ENCODE results near the gene ITGB1. TPM values are rescaled to one million over a fixed set of nuclear protein-coding genes. Genes with fewer than 3 reads are reported as not detected.
A peak's percentile ranks its signal among the peaks of the same experiment; 100 is the strongest.

ITGB1 gene
- total and polyA plus RNA-seq, 10 of the 15 experiments (the other 5 are each of a cell fraction or from before 2014, with no cell fraction given), result 2.8 to 20.7 (median 10.4) TPM

GRCh38 chr10:32958085-32959005 is at the start of gene ITGB1 (continued):
- TF ChIP-seq, protein P1, sequence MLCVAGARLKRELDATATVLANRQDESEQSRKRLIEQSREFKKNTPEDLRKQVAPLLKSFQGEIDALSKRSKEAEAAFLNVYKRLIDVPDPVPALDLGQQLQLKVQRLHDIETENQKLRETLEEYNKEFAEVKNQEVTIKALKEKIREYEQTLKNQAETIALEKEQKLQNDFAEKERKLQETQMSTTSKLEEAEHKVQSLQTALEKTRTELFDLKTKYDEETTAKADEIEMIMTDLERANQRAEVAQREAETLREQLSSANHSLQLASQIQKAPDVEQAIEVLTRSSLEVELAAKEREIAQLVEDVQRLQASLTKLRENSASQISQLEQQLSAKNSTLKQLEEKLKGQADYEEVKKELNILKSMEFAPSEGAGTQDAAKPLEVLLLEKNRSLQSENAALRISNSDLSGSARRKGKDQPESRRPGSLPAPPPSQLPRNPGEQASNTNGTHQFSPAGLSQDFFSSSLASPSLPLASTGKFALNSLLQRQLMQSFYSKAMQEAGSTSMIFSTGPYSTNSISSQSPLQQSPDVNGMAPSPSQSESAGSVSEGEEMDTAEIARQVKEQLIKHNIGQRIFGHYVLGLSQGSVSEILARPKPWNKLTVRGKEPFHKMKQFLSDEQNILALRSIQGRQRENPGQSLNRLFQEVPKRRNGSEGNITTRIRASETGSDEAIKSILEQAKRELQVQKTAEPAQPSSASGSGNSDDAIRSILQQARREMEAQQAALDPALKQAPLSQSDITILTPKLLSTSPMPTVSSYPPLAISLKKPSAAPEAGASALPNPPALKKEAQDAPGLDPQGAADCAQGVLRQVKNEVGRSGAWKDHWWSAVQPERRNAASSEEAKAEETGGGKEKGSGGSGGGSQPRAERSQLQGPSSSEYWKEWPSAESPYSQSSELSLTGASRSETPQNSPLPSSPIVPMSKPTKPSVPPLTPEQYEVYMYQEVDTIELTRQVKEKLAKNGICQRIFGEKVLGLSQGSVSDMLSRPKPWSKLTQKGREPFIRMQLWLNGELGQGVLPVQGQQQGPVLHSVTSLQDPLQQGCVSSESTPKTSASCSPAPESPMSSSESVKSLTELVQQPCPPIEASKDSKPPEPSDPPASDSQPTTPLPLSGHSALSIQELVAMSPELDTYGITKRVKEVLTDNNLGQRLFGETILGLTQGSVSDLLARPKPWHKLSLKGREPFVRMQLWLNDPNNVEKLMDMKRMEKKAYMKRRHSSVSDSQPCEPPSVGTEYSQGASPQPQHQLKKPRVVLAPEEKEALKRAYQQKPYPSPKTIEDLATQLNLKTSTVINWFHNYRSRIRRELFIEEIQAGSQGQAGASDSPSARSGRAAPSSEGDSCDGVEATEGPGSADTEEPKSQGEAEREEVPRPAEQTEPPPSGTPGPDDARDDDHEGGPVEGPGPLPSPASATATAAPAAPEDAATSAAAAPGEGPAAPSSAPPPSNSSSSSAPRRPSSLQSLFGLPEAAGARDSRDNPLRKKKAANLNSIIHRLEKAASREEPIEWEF (IDR thresholded peaks at IDR 0.05; ENCODE audit: insufficient replicate concordance, low read depth, low read length), result no peak
- no peak for TF ChIP-seq IRF4 (IDR thresholded peaks at IDR 0.05; ENCODE audit: low read depth, low read length)
- TF ChIP-seq RELA (IDR thresholded peaks at IDR 0.05; ENCODE audit: borderline replicate concordance, partially characterized antibody), result no peak
- no peak for TF ChIP-seq ZNF622 (IDR thresholded peaks at IDR 0.05)
- TF ChIP-seq CBX5 (IDR thresholded peaks at IDR 0.05; ENCODE audit: low read depth), result 0 out of 2 replicates have a peak, but pooled peaks have one; percentile 69
- TF ChIP-seq NFIC (IDR thresholded peaks at IDR 0.05; ENCODE audit: low read depth, low read length), result no peak
- no peak for TF ChIP-seq ZNF687 (IDR thresholded peaks at IDR 0.05)
- TF ChIP-seq SMARCA5 (IDR thresholded peaks at IDR 0.05), result no peak
- TF ChIP-seq, protein P2, sequence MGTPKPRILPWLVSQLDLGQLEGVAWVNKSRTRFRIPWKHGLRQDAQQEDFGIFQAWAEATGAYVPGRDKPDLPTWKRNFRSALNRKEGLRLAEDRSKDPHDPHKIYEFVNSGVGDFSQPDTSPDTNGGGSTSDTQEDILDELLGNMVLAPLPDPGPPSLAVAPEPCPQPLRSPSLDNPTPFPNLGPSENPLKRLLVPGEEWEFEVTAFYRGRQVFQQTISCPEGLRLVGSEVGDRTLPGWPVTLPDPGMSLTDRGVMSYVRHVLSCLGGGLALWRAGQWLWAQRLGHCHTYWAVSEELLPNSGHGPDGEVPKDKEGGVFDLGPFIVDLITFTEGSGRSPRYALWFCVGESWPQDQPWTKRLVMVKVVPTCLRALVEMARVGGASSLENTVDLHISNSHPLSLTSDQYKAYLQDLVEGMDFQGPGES (IDR thresholded peaks at IDR 0.05), result no peak
- TF ChIP-seq, protein P3, sequence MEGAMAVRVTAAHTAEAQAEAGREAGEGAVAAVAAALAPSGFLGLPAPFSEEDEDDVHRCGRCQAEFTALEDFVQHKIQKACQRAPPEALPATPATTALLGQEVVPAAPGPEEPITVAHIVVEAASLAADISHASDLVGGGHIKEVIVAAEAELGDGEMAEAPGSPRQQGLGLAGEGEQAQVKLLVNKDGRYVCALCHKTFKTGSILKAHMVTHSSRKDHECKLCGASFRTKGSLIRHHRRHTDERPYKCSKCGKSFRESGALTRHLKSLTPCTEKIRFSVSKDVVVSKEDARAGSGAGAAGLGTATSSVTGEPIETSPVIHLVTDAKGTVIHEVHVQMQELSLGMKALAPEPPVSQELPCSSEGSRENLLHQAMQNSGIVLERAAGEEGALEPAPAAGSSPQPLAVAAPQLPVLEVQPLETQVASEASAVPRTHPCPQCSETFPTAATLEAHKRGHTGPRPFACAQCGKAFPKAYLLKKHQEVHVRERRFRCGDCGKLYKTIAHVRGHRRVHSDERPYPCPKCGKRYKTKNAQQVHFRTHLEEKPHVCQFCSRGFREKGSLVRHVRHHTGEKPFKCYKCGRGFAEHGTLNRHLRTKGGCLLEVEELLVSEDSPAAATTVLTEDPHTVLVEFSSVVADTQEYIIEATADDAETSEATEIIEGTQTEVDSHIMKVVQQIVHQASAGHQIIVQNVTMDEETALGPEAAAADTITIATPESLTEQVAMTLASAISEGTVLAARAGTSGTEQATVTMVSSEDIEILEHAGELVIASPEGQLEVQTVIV (IDR thresholded peaks at IDR 0.05; ENCODE audit: borderline replicate concordance, partially characterized antibody), result no peak
- TF ChIP-seq, protein P4, sequence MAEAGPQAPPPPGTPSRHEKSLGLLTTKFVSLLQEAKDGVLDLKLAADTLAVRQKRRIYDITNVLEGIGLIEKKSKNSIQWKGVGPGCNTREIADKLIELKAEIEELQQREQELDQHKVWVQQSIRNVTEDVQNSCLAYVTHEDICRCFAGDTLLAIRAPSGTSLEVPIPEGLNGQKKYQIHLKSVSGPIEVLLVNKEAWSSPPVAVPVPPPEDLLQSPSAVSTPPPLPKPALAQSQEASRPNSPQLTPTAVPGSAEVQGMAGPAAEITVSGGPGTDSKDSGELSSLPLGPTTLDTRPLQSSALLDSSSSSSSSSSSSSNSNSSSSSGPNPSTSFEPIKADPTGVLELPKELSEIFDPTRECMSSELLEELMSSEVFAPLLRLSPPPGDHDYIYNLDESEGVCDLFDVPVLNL (IDR thresholded peaks at IDR 0.05; ENCODE audit: low read depth, low read length), result no peak
- TF ChIP-seq LARP7 (IDR thresholded peaks at IDR 0.05), result no peak; the same call in none of the 2 replicates
- TF ChIP-seq STAT1 (conservative IDR thresholded peaks at IDR 0.05), result no peak
- no peak for TF ChIP-seq SREBF2 (IDR thresholded peaks at IDR 0.05; ENCODE audit: low read length)
